WTC11 (cell line): ENCODE results near the gene ZER1. TPM values are rescaled to one million over a fixed set of nuclear protein-coding genes. Genes with fewer than 3 reads are reported as not detected.

ENCODE experiments used
- ATAC-seq: fragments of 200-7000 bp; cut with Tn5 transposase; 2 replicates; pipeline ENCODE4 v1.10.0; 2021; ENCODE audit warnings: mild to moderate bottlenecking, moderate library complexity
- CTCF ChIA-PET: fragments of 300-600 bp; sonication (Branson Sonifier 250); formaldehyde crosslinking; loops from one replicate; lab custom pipeline; 2021; ENCODE audit warnings: antibody characterized with exemption; lab: Charles Lee
- POLR2A ChIA-PET: fragments of 350-600 bp; sonication (Branson Sonifier 250); formaldehyde crosslinking; loops from one replicate; lab custom pipeline; 2021; ENCODE audit warnings: antibody characterized with exemption; lab: Charles Lee
- DNase-seq: peaks from one replicate; pipeline ENCODE4 v3.0.0; 2021; ENCODE audit warnings: low spot score
- H3K27ac Mint-ChIP-seq: 2 replicates; pipeline ENCODE4 v1.8.0; 2021; ENCODE audit warnings: mixed read lengths
- H3K27me3 Mint-ChIP-seq: 2 replicates; pipeline ENCODE4 v1.8.0; 2021; ENCODE audit warnings: low read depth, mild to moderate bottlenecking, moderate library complexity, mixed read lengths
- H3K36me3 Mint-ChIP-seq: 2 replicates; pipeline ENCODE4 v1.8.0; 2021; ENCODE audit warnings: mixed read lengths
- H3K4me1 Mint-ChIP-seq: 2 replicates; pipeline ENCODE4 v1.8.0; 2022; ENCODE audit warnings: mixed read lengths
- H3K4me3 Mint-ChIP-seq: 2 replicates; pipeline ENCODE4 v1.8.0; 2021; ENCODE audit warnings: mild to moderate bottlenecking, moderate library complexity, mixed read lengths
- H3K9me3 Mint-ChIP-seq: 2 replicates; pipeline ENCODE4 v1.8.0; 2021; ENCODE audit warnings: mixed read lengths
- ETV6 ChIP-seq: sonication (generic); formaldehyde crosslinking; IDR thresholded peaks from 2 replicates; pipeline ENCODE4 v1.8.1; 2022; ENCODE audit warnings: mild to moderate bottlenecking, missing genetic modification reagents
- FOXK1 ChIP-seq: sonication (generic); formaldehyde crosslinking; IDR thresholded peaks from 2 replicates; pipeline ENCODE4 v1.8.0; 2022; ENCODE audit warnings: mild to moderate bottlenecking, moderate library complexity, missing genetic modification reagents
- FOXP1 ChIP-seq: sonication (generic); formaldehyde crosslinking; IDR thresholded peaks from 2 replicates; pipeline ENCODE4 v1.8.0; 2022; ENCODE audit warnings: missing genetic modification reagents, mild to moderate bottlenecking, moderate library complexity, borderline replicate concordance
- GTF2I ChIP-seq: fragments of 250-450 bp; sonication (Bioruptor Pico); conservative IDR thresholded peaks from 2 replicates; pipeline ENCODE4 v1.4.0; 2021; ENCODE audit warnings: mild to moderate bottlenecking
- JUN ChIP-seq: sonication (generic); formaldehyde crosslinking; IDR thresholded peaks from 2 replicates; pipeline ENCODE4 v1.8.0; 2023; ENCODE audit warnings: mild to moderate bottlenecking, missing genetic modification reagents
- KAT7 ChIP-seq: sonication (generic); formaldehyde crosslinking; IDR thresholded peaks from 2 replicates; pipeline ENCODE4 v1.8.1; 2023; ENCODE audit warnings: missing genetic modification reagents, mild to moderate bottlenecking, borderline replicate concordance
- MYBL2 ChIP-seq: sonication (generic); formaldehyde crosslinking; IDR thresholded peaks from 2 replicates; pipeline ENCODE4 v1.8.1; 2023; ENCODE audit warnings: mild to moderate bottlenecking, moderate library complexity, missing genetic modification reagents
- NFYB ChIP-seq: sonication (generic); formaldehyde crosslinking; conservative IDR thresholded peaks from 2 replicates; pipeline ENCODE4 v1.8.0; 2022; ENCODE audit warnings: low read depth, missing genetic modification reagents
- NR1H2 ChIP-seq: sonication (generic); formaldehyde crosslinking; IDR thresholded peaks from 2 replicates; pipeline ENCODE4 v1.9.0; 2021; ENCODE audit warnings: mild to moderate bottlenecking, moderate library complexity, missing genetic modification reagents
- NR3C1 ChIP-seq: sonication (generic); formaldehyde crosslinking; conservative IDR thresholded peaks from 2 replicates; pipeline ENCODE4 v1.8.1; 2023; ENCODE audit warnings: low read depth, mild to moderate bottlenecking, missing genetic modification reagents
- OVOL2 ChIP-seq: fragments of 250-450 bp; sonication (Bioruptor Pico); IDR thresholded peaks from 2 replicates; pipeline ENCODE4 v1.9.0; 2021; ENCODE audit warnings: mild to moderate bottlenecking, borderline replicate concordance
- SOX15 ChIP-seq: fragments of 250-450 bp; sonication (Bioruptor Pico); IDR thresholded peaks from 2 replicates; pipeline ENCODE4 v1.9.0; 2021; ENCODE audit warnings: mild to moderate bottlenecking
- SP1 ChIP-seq: sonication (generic); formaldehyde crosslinking; conservative IDR thresholded peaks from 2 replicates; pipeline ENCODE4 v1.8.1; 2022; ENCODE audit warnings: missing genetic modification reagents
- TEAD1 ChIP-seq: sonication (generic); formaldehyde crosslinking; IDR thresholded peaks from 2 replicates; pipeline ENCODE4 v1.8.0; 2022; ENCODE audit warnings: mild to moderate bottlenecking, missing genetic modification reagents
- TP53 ChIP-seq: sonication (generic); formaldehyde crosslinking; IDR thresholded peaks from 2 replicates; pipeline ENCODE4 v1.8.1; 2023; ENCODE audit warnings: mild to moderate bottlenecking, missing genetic modification reagents
- ZNF121 ChIP-seq: sonication (generic); formaldehyde crosslinking; IDR thresholded peaks from 2 replicates; pipeline ENCODE4 v1.8.0; 2023; ENCODE audit warnings: missing genetic modification reagents
- ZNF232 ChIP-seq: sonication (generic); formaldehyde crosslinking; IDR thresholded peaks from 2 replicates; pipeline ENCODE4 v1.8.0; 2022; ENCODE audit warnings: mild to moderate bottlenecking, missing genetic modification reagents
- ZNF263 ChIP-seq: sonication (generic); formaldehyde crosslinking; IDR thresholded peaks from 2 replicates; pipeline ENCODE4 v1.8.1; 2022; ENCODE audit warnings: low read depth, mild to moderate bottlenecking, moderate library complexity, missing genetic modification reagents
- ZNF396 ChIP-seq: fragments of 250-450 bp; sonication (Bioruptor Pico); IDR thresholded peaks from 2 replicates; pipeline ENCODE4 v1.8.0; 2021; ENCODE audit warnings: mild to moderate bottlenecking, moderate library complexity, borderline replicate concordance
- ZNF671 ChIP-seq: fragments of 250-450 bp; sonication (Bioruptor Pico); IDR thresholded peaks from 2 replicates; pipeline ENCODE4 v1.8.0; 2021; ENCODE audit warnings: mild to moderate bottlenecking
- total RNA-seq: library from RNA; stranded (reverse); gene quantifications from 3 replicates; pipeline ENCODE4 v1.2.3, GENCODE V29; 2021
- TF ChIP-seq, protein P1 (sequence below): fragments of 250-450 bp; sonication (Bioruptor Pico); IDR thresholded peaks from 2 replicates; pipeline ENCODE4 v1.9.0; 2021; ENCODE audit warnings: mild to moderate bottlenecking, borderline replicate concordance
- TF ChIP-seq, protein P2 (sequence below): sonication (generic); formaldehyde crosslinking; IDR thresholded peaks from 2 replicates; pipeline ENCODE4 v1.8.1; 2023; ENCODE audit warnings: mild to moderate bottlenecking, missing genetic modification reagents
- TF ChIP-seq, protein P3 (sequence below): sonication (generic); formaldehyde crosslinking; IDR thresholded peaks from 2 replicates; pipeline ENCODE4 v1.8.1; 2023; ENCODE audit warnings: mild to moderate bottlenecking, missing genetic modification reagents
- TF ChIP-seq, protein P4 (sequence below): sonication (generic); formaldehyde crosslinking; IDR thresholded peaks from 2 replicates; pipeline ENCODE4 v1.8.1; 2022; ENCODE audit warnings: mild to moderate bottlenecking, missing genetic modification reagents, moderate library complexity, borderline replicate concordance
- TF ChIP-seq, protein P5 (sequence below): fragments of 250-450 bp; sonication (Bioruptor Pico); IDR thresholded peaks from 2 replicates; pipeline ENCODE4 v1.9.0; 2021; ENCODE audit warnings: mild to moderate bottlenecking

ZER1 gene
- total RNA-seq, 1 experiment from 2014 or later, result 23.8 TPM

DNA sequence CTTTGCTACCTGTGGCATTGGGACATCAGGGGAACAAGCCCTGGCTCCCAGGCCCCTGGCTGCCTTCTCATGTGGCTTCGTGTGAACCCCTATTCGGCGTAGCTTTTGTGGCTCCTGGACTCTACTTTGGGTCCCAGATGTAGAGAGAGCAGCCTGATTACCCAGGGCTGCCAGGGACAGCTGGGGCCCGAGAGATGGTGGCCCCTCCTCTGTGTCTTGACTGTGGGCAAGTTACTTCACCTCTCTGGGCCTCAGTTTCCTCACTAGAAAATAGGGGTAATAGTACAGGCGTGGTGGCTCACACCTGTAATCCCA is 67.4 kb downstream of the ZER1 start (continued):
- no peak for TF ChIP-seq SOX15 (CRISPR knock-in tag)
- TF ChIP-seq ZNF232, result no peak
- TF ChIP-seq SP1 (CRISPR knock-in tag), result no peak
- TF ChIP-seq, protein P1, sequence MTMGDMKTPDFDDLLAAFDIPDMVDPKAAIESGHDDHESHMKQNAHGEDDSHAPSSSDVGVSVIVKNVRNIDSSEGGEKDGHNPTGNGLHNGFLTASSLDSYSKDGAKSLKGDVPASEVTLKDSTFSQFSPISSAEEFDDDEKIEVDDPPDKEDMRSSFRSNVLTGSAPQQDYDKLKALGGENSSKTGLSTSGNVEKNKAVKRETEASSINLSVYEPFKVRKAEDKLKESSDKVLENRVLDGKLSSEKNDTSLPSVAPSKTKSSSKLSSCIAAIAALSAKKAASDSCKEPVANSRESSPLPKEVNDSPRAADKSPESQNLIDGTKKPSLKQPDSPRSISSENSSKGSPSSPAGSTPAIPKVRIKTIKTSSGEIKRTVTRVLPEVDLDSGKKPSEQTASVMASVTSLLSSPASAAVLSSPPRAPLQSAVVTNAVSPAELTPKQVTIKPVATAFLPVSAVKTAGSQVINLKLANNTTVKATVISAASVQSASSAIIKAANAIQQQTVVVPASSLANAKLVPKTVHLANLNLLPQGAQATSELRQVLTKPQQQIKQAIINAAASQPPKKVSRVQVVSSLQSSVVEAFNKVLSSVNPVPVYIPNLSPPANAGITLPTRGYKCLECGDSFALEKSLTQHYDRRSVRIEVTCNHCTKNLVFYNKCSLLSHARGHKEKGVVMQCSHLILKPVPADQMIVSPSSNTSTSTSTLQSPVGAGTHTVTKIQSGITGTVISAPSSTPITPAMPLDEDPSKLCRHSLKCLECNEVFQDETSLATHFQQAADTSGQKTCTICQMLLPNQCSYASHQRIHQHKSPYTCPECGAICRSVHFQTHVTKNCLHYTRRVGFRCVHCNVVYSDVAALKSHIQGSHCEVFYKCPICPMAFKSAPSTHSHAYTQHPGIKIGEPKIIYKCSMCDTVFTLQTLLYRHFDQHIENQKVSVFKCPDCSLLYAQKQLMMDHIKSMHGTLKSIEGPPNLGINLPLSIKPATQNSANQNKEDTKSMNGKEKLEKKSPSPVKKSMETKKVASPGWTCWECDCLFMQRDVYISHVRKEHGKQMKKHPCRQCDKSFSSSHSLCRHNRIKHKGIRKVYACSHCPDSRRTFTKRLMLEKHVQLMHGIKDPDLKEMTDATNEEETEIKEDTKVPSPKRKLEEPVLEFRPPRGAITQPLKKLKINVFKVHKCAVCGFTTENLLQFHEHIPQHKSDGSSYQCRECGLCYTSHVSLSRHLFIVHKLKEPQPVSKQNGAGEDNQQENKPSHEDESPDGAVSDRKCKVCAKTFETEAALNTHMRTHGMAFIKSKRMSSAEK (CRISPR knock-in tag), result no peak

DNA sequence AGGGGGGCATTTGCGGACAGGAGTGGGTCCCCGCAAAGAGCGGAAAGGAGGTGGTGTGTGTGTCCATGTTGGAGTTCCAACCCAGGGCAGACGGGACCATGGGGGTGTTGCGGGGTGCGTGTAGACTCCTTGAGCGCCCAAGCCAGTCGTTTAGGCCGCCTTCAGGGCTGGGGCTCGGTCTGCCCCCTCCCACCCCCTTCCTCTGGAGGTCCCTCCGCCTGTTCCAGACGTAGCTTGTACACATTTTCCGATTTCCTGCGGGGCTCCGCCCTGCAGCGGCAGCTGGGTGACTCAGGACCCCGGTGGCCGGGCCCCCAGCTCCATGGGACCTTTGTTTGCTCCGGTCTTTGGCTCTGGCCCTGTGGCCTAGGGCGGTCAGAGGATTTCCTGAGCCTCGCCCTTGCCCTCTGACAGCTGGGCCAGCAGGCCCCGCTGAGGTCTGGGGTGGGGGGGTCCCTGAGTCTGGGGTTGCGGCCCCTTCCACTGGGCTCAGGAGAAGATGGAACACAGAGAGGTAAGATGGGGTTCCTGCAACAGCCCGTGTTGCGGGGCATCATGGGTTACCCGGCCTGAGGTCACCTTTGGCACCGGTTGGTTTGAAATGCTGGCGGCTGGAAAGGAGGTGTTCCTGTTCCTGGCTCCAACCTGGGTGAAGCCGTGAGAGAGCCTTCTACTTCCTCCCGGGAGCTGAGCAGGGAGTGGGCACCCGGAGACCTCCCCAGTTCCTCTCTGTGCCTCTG is 67.9 kb downstream of the ZER1 start:
- Mint-ChIP-seq H3K36me3 (no peaks in the 10 kb centered on the region), H3K4me3 (peak overlapping the region; percentile 83), H3K27ac (no peak overlapping the region), H3K4me1 (peaks cover 4% of the 10 kb centered on the region; the same call in 1 of the 2 replicates), H3K9me3 (no peaks in the 10 kb centered on the region), H3K27me3 (no peaks in the 10 kb centered on the region)
- ChIA-PET POLR2A (no interaction called here), CTCF (interaction anchor here (0.6 to 2.1 kb wide), 4 partner anchors 20 to 324 kb away, joined by 3 to 7 read pairs (median 4); partner anchors contain the start of genes SH3GLB2 and ZDHHC12)
- no peak for TF ChIP-seq ZNF671 (CRISPR knock-in tag)
- TF ChIP-seq NR1H2 (CRISPR knock-in tag), result no peak
- no peak for TF ChIP-seq SP1 (CRISPR knock-in tag)
- no peak for TF ChIP-seq JUN (CRISPR knock-in tag)
- TF ChIP-seq, protein P2, sequence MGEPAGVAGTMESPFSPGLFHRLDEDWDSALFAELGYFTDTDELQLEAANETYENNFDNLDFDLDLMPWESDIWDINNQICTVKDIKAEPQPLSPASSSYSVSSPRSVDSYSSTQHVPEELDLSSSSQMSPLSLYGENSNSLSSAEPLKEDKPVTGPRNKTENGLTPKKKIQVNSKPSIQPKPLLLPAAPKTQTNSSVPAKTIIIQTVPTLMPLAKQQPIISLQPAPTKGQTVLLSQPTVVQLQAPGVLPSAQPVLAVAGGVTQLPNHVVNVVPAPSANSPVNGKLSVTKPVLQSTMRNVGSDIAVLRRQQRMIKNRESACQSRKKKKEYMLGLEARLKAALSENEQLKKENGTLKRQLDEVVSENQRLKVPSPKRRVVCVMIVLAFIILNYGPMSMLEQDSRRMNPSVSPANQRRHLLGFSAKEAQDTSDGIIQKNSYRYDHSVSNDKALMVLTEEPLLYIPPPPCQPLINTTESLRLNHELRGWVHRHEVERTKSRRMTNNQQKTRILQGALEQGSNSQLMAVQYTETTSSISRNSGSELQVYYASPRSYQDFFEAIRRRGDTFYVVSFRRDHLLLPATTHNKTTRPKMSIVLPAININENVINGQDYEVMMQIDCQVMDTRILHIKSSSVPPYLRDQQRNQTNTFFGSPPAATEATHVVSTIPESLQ, result no peak
- no peak for TF ChIP-seq NFYB
- TF ChIP-seq, protein P3, sequence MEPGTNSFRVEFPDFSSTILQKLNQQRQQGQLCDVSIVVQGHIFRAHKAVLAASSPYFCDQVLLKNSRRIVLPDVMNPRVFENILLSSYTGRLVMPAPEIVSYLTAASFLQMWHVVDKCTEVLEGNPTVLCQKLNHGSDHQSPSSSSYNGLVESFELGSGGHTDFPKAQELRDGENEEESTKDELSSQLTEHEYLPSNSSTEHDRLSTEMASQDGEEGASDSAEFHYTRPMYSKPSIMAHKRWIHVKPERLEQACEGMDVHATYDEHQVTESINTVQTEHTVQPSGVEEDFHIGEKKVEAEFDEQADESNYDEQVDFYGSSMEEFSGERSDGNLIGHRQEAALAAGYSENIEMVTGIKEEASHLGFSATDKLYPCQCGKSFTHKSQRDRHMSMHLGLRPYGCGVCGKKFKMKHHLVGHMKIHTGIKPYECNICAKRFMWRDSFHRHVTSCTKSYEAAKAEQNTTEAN (CRISPR knock-in tag), result no peak
- TF ChIP-seq FOXK1 (CRISPR knock-in tag), result no peak
- TF ChIP-seq GTF2I, result no peak
- no peak for TF ChIP-seq ZNF121 (CRISPR knock-in tag)
- no peak for TF ChIP-seq TEAD1 (CRISPR knock-in tag)
- TF ChIP-seq OVOL2, result no peak
- ATAC-seq, result no peak
- peak; percentile 10 for DNase-seq

DNA sequence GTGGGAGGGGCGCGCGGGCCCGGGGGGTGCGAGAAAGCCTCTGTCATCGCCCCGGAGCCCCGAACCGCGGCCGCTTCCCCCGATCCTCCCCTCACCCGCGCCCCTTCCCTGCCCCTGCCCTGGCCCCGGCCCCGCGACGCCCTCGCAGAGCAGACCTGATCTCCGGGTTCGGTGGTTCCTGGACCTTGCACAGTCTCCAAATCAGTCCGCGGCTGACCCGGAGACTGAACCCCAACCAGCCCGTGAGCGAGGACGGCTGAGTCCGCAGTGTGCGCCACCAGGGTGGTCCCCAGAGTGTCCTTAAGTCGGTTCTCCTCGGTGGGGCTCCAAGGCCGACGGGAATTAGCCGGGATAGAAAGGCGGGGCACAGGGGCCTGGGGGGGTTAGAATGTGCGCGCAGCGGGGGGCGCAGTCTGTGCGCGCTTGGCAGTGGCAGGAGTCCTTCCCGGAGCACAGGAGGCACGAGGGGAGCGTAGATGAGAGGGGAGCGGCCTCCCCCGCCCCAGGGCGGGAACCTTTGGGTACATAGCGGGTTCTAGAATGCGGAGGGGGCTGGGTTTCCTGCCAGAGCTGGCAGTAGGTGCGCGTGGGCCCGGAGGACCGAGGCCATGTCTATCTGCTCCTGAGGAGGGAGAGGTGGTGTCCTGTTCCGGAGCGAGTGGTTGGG is 68.6 kb downstream of the ZER1 start:
- ATAC-seq (peak; percentile 10), DNase-seq (peak; percentile 66)
- Mint-ChIP-seq H3K27me3 (no peaks in the 10 kb centered on the region), H3K36me3 (no peaks in the 10 kb centered on the region), H3K9me3 (no peaks in the 10 kb centered on the region), H3K27ac (no peak overlapping the region), H3K4me3 (peak overlapping the region; percentile 83), H3K4me1 (peaks cover 4% of the 10 kb centered on the region; the same call in 1 of the 2 replicates)
- CTCF ChIA-PET, result interaction anchor here (0.6 to 2.1 kb wide), 4 partner anchors 30 to 325 kb away, joined by 3 to 7 read pairs (median 4); partner anchors contain the start of gene SH3GLB2
- POLR2A ChIA-PET, result no interaction called here
- TF ChIP-seq SP1 (CRISPR knock-in tag), result 0 out of 2 replicates have a peak, but pooled peaks have one; percentile 25
- no peak for TF ChIP-seq ETV6 (CRISPR knock-in tag)
- no peak for TF ChIP-seq ZNF263
- no peak for TF ChIP-seq GTF2I
- no peak for TF ChIP-seq NR3C1 (CRISPR knock-in tag)
- TF ChIP-seq KAT7 (CRISPR knock-in tag), result peak; percentile 37; the same call in 1 of the 2 replicates
- TF ChIP-seq FOXP1 (CRISPR knock-in tag), result no peak
- TF ChIP-seq, protein P4, sequence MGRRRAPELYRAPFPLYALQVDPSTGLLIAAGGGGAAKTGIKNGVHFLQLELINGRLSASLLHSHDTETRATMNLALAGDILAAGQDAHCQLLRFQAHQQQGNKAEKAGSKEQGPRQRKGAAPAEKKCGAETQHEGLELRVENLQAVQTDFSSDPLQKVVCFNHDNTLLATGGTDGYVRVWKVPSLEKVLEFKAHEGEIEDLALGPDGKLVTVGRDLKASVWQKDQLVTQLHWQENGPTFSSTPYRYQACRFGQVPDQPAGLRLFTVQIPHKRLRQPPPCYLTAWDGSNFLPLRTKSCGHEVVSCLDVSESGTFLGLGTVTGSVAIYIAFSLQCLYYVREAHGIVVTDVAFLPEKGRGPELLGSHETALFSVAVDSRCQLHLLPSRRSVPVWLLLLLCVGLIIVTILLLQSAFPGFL (CRISPR knock-in tag), result no peak
- TF ChIP-seq FOXK1 (CRISPR knock-in tag), result no peak
- no peak for TF ChIP-seq ZNF396 (CRISPR knock-in tag)
- no peak for TF ChIP-seq TP53 (CRISPR knock-in tag)
- TF ChIP-seq MYBL2 (CRISPR knock-in tag), result peak; percentile 22; the same call in 1 of the 2 replicates
- TF ChIP-seq, protein P5, sequence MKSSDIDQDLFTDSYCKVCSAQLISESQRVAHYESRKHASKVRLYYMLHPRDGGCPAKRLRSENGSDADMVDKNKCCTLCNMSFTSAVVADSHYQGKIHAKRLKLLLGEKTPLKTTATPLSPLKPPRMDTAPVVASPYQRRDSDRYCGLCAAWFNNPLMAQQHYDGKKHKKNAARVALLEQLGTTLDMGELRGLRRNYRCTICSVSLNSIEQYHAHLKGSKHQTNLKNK (CRISPR knock-in tag), result no peak
